ENCODE results near the gene CYP11A1.
A peak's percentile ranks its signal among the peaks of the same experiment; 100 is the strongest.

CYP11A1 gene

DNA sequence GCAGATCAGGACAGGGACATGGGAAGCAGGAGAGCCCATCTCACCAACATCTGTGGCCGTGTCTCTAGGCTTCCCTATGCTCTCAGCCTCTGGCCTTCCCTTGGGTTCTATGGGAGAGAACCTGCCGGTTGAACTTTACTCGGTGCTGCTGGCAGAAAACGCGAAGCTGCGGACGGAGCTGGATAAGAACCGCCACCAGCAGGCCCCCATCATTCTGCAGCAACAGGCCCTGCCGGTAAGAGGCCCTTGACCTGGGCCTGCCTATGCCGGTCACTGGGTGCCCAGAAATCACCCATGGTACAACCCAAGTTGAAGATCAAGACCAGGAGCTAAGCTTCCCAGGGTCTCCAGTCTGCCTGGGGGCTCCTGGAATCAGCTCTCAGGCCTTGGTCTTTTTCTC is 34.8 kb downstream of the CYP11A1 start:
- no peak for DNase-seq (ENCODE audit: low read depth, low spot score)
- TF ChIP-seq, protein P1, sequence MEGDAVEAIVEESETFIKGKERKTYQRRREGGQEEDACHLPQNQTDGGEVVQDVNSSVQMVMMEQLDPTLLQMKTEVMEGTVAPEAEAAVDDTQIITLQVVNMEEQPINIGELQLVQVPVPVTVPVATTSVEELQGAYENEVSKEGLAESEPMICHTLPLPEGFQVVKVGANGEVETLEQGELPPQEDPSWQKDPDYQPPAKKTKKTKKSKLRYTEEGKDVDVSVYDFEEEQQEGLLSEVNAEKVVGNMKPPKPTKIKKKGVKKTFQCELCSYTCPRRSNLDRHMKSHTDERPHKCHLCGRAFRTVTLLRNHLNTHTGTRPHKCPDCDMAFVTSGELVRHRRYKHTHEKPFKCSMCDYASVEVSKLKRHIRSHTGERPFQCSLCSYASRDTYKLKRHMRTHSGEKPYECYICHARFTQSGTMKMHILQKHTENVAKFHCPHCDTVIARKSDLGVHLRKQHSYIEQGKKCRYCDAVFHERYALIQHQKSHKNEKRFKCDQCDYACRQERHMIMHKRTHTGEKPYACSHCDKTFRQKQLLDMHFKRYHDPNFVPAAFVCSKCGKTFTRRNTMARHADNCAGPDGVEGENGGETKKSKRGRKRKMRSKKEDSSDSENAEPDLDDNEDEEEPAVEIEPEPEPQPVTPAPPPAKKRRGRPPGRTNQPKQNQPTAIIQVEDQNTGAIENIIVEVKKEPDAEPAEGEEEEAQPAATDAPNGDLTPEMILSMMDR (IDR thresholded peaks at IDR 0.05; ENCODE audit: low read depth, low read length) = no peak
- in situ Hi-C loops (cut with HindIII; ENCODE audit: low sequenced_read_pairs) = no loop called here
- no peak overlapping the region for H3K4me3 ChIP-seq (ENCODE audit: low read depth, low read length)

GRCh38 chr15:74332011-74332410 is 35.4 kb downstream of the CYP11A1 start:
- DNase-seq (ENCODE audit: low read depth, low spot score) = no peak
- in situ Hi-C loops (cut with HindIII; ENCODE audit: low sequenced_read_pairs) = no loop called here
- no peak overlapping the region for H3K4me3 ChIP-seq (ENCODE audit: low read depth, low read length)
- TF ChIP-seq, protein P1 (IDR thresholded peaks at IDR 0.05; ENCODE audit: low read depth, low read length) = no peak

DNA sequence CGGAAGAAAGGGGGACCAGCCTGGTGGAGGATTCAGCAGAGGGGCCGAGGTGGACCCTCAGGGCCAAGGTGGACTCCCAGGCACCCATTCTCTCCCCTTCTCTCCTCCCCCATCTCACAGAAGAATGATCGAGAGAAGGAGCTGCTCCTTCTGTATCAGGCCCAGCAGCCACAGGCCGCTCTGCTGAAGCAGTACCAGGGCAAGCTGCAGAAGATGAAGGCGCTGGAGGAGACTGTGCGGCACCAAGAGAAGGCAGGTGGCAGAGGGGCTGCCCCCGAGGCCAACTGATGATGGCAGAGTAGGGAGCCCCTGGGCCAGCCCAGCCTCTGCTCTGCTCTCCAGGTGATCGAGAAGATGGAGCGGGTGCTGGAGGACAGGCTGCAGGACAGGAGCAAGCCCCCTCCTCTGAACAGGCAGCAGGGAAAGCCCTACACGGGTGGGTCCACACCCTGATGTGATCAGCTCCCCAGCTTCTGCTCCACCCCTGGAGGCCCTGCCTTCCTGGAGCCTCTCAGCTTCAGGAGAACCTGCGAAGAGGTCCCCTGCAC is 36.5 kb downstream of the CYP11A1 start:
- in situ Hi-C loops (cut with HindIII; ENCODE audit: low sequenced_read_pairs) = no loop called here
- TF ChIP-seq, protein P1 (IDR thresholded peaks at IDR 0.05; ENCODE audit: low read depth, low read length) = no peak
- DNase-seq (ENCODE audit: low read depth, low spot score) = no peak
- H3K4me3 ChIP-seq (ENCODE audit: low read depth, low read length) = no peak overlapping the region

DNA sequence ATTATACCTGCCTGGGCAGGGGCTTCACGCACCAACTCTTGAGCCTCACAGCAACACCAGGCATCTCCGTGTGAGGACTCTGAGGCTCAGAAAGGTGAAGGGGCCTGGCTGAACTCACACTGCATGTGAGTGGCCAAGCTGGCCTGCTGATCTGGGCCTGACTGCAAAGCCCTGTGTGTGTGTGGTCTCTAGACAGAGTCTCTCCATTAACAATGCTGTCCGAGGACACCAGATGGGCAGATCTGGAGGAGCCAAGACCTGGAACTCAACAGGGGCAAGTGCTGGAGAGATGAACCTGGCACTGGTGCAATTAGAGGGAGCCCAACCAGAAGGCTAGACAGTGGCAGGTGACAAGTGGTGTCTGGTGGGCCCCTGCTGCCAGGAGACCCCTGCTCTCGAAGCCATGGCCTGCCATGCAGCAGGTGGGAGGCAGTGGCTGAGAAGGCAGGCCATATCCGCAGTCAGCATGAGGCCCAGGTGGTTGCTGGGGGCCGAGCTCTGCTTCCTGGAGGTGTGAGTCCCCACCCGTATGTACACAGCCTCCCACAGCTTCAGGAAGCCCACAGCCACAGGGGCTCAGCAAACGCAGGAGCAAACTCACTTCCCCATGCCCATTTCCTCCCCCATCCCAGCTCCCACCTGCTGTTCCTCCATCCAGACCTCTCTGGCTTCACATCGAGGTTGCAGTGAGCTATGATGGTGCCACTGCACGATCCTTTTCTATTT is 39.0 kb downstream of the CYP11A1 start:
- TF ChIP-seq, protein P1 (IDR thresholded peaks at IDR 0.05; ENCODE audit: low read depth, low read length) = no peak
- no peak for DNase-seq (ENCODE audit: low read depth, low spot score)
- in situ Hi-C loops (cut with HindIII; ENCODE audit: low sequenced_read_pairs) = no loop called here
- no peak overlapping the region for H3K4me3 ChIP-seq (ENCODE audit: low read depth, low read length)

GRCh38 chr15:74327756-74328155 is 39.7 kb downstream of the CYP11A1 start:
- in situ Hi-C loops (cut with HindIII; ENCODE audit: low sequenced_read_pairs) = no loop called here

GRCh38 chr15:74326746-74327145 is 40.7 kb downstream of the CYP11A1 start:
- TF ChIP-seq, protein P1 (IDR thresholded peaks at IDR 0.05; ENCODE audit: low read depth, low read length) = no peak
- in situ Hi-C loops (cut with HindIII; ENCODE audit: low sequenced_read_pairs) = no loop called here
- no peak overlapping the region for H3K4me3 ChIP-seq (ENCODE audit: low read depth, low read length)
- DNase-seq (ENCODE audit: low read depth, low spot score) = no peak

More at GRCh38 chr15:74327756-74328155, 39.7 kb downstream of the CYP11A1 start:
- TF ChIP-seq, protein P1 (IDR thresholded peaks at IDR 0.05; ENCODE audit: low read depth, low read length) = no peak
- DNase-seq (ENCODE audit: low read depth, low spot score) = peak; percentile 75
- H3K4me3 ChIP-seq (ENCODE audit: low read depth, low read length) = no peak overlapping the region
